ENCODE data around the gene GJA5. TPM values are rescaled to one million over a fixed set of nuclear protein-coding genes. Genes with fewer than 3 reads are reported as not detected.

Gene GJA5
- polyA plus RNA-seq, 2 of the 4 experiments (the other 2 are of a cell fraction), result not detected

DNA sequence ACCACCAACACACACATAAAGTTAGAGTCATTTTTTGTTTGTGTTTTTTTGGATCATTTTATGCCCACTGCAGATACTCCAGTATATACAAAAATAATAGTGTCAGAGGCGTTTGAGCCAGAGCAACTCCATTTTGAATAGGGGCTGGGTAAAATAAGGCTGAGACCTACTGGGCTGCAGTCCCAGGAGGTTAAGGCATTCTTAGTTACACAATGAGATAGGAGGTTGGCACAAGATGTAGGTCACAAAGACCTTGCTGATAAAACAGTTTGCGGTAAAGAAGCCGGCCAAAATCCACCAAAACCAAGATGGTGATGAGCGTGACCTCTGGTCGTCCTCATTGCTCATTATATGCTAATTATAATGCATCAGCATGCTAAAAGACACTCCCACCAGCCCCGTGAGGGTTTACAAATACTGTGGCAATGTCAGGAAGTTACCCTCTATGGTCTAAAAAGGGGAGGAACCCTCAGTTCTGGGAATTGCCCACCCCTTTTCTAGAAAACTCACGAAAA is 40.6 kb downstream of the GJA5 start:
- POLR2A ChIA-PET, result no interaction called here
- Histone ChIP-seq H3K9me3 (no peaks in the 10 kb centered on the region), H3K4me3 (no peak overlapping the region), H3K4me1 (no peaks in the 10 kb centered on the region), H3K27ac (no peak overlapping the region), H3K4me2 (no peak overlapping the region)
- CTCF ChIA-PET, result interaction anchor here (1.0 to 2.4 kb wide), 3 partner anchors 29 to 223 kb away, joined by 3 to 8 read pairs (median 5); no protein-coding TSS in a partner anchor
- ATAC-seq (no peak), FAIRE-seq (no peak), DNase-seq (ENCODE audit: low read depth in 1 of 2, low spot score in 1 of 2) (no peak)
- TF ChIP-seq TP53 (CRISPR knock-in tag; IDR thresholded peaks at IDR 0.05) (no peak), CHD2 (IDR thresholded peaks at IDR 0.05; ENCODE audit: low read length, partially characterized antibody) (no peak), RNF2 (IDR thresholded peaks at IDR 0.05; ENCODE audit: borderline replicate concordance, low read depth) (no peak), JUN (IDR thresholded peaks at IDR 0.05) (no peak), KDM1A (IDR thresholded peaks at IDR 0.05; ENCODE audit: low read depth) (no peak), ZNF302 (CRISPR knock-in tag; IDR thresholded peaks at IDR 0.05) (no peak), CBX2 (IDR thresholded peaks at IDR 0.05; ENCODE audit: borderline replicate concordance, low read depth) (no peak), ESRRA (IDR thresholded peaks at IDR 0.05; ENCODE audit: borderline replicate concordance, low read length) (no peak), HDAC2 (IDR thresholded peaks at IDR 0.05) (no peak), KDM5A (IDR thresholded peaks at IDR 0.05) (no peak)
- TF ChIP-seq, protein P1, sequence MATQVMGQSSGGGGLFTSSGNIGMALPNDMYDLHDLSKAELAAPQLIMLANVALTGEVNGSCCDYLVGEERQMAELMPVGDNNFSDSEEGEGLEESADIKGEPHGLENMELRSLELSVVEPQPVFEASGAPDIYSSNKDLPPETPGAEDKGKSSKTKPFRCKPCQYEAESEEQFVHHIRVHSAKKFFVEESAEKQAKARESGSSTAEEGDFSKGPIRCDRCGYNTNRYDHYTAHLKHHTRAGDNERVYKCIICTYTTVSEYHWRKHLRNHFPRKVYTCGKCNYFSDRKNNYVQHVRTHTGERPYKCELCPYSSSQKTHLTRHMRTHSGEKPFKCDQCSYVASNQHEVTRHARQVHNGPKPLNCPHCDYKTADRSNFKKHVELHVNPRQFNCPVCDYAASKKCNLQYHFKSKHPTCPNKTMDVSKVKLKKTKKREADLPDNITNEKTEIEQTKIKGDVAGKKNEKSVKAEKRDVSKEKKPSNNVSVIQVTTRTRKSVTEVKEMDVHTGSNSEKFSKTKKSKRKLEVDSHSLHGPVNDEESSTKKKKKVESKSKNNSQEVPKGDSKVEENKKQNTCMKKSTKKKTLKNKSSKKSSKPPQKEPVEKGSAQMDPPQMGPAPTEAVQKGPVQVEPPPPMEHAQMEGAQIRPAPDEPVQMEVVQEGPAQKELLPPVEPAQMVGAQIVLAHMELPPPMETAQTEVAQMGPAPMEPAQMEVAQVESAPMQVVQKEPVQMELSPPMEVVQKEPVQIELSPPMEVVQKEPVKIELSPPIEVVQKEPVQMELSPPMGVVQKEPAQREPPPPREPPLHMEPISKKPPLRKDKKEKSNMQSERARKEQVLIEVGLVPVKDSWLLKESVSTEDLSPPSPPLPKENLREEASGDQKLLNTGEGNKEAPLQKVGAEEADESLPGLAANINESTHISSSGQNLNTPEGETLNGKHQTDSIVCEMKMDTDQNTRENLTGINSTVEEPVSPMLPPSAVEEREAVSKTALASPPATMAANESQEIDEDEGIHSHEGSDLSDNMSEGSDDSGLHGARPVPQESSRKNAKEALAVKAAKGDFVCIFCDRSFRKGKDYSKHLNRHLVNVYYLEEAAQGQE (IDR thresholded peaks at IDR 0.05), result no peak
- TF ChIP-seq, protein P2, sequence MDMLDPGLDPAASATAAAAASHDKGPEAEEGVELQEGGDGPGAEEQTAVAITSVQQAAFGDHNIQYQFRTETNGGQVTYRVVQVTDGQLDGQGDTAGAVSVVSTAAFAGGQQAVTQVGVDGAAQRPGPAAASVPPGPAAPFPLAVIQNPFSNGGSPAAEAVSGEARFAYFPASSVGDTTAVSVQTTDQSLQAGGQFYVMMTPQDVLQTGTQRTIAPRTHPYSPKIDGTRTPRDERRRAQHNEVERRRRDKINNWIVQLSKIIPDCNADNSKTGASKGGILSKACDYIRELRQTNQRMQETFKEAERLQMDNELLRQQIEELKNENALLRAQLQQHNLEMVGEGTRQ (IDR thresholded peaks at IDR 0.05), result no peak
- TF ChIP-seq, protein P3, sequence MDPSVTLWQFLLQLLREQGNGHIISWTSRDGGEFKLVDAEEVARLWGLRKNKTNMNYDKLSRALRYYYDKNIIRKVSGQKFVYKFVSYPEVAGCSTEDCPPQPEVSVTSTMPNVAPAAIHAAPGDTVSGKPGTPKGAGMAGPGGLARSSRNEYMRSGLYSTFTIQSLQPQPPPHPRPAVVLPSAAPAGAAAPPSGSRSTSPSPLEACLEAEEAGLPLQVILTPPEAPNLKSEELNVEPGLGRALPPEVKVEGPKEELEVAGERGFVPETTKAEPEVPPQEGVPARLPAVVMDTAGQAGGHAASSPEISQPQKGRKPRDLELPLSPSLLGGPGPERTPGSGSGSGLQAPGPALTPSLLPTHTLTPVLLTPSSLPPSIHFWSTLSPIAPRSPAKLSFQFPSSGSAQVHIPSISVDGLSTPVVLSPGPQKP (IDR thresholded peaks at IDR 0.05; ENCODE audit: low read depth, low read length), result no peak
- TF ChIP-seq, protein P4, sequence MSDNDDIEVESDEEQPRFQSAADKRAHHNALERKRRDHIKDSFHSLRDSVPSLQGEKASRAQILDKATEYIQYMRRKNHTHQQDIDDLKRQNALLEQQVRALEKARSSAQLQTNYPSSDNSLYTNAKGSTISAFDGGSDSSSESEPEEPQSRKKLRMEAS (IDR thresholded peaks at IDR 0.05), result no peak
- 70% methylated on average over 7 of the region's 7 CpGs for WGBS (ENCODE audit: missing lambda C conversion rate)

DNA sequence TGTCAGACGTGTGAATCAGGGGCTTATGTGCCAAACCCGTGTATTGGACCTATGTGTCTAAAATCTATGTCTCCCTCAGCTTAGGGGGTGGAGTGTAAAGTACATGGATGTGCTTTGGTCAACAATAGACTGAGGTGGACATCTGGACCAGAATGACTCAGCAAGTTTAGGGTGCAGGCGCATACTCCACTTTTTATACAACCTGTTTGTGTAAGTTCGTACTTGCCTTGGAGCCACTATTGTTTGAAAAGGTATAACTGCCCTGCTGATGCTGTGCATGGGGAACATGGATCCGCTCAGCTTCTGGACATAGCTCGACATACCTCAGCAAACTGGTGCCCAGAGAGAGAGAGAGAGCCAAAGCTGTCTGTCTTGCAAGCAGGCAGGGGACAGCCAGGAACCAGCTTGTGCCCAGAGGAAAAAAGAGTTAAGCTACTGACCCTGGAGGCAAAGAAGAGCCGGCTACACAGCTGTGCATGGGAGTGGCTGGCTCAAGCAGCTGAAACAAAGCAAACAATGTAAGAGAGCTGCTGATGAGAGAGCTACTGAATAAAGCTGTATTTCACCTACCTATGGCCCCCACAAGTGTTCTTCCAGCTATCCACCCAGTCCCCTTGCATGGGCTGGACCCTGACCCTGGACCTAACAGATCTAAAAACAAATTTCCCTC is 41.2 kb downstream of the GJA5 start:
- CTCF ChIA-PET, result interaction anchor here (0.9 to 2.3 kb wide), 2 partner anchors 171 to 174 kb away, joined by 3 to 8 read pairs; no protein-coding TSS in a partner anchor
- FAIRE-seq, result no peak
- H3K4me2 ChIP-seq, result no peak overlapping the region
- DNase-seq (ENCODE audit: low read depth in 1 of 2, low spot score in 1 of 2), result peak in 1 of 2 experiments; percentile 32
- TF ChIP-seq HOXB13 (CRISPR knock-in tag; IDR thresholded peaks at IDR 0.05; ENCODE audit: low read depth), result no peak
- TF ChIP-seq EP300 (IDR thresholded peaks at IDR 0.05), result no peak
- peak; percentile 84 for TF ChIP-seq NFE2L2 (conservative IDR thresholded peaks at IDR 0.05; ENCODE audit: low read length)
- TF ChIP-seq MAFK (IDR thresholded peaks at IDR 0.05; ENCODE audit: partially characterized antibody), result peak; percentile 79
- no peaks in the 10 kb centered on the region for H3K9me3 ChIP-seq
- no peaks in the 10 kb centered on the region for H3K4me1 ChIP-seq
- POLR2A ChIA-PET, result no interaction called here
- WGBS (ENCODE audit: missing lambda C conversion rate), result 66% methylated on average over 7 of the region's 7 CpGs
- no peak overlapping the region for H3K4me3 ChIP-seq
- peak overlapping the region in 1 of 2 experiments; percentile 32; a peak in 1 of 6 replicates for H3K27ac ChIP-seq
- no peak for ATAC-seq

All from A549 (cell line).